HG02759 (cell line): ENCODE measurements around the gene CA4.

ENCODE experiments used
- ATAC-seq: cut with Tn5 transposase; IDR thresholded peaks from one replicate; pipeline ENCODE4 v1.9.1; 2021; ENCODE audit warnings: mild to moderate bottlenecking, moderate library complexity; ENCODE audit not compliant: unreplicated experiment

CA4 gene

GRCh38 chr17:60129164-60129563, 20.6 kb upstream of the CA4 start:
- ATAC-seq: no peak

- no peak for ATAC-seq
Measured at GRCh38 chr17:60130466-60130865, 19.3 kb upstream of the CA4 start.

DNA sequence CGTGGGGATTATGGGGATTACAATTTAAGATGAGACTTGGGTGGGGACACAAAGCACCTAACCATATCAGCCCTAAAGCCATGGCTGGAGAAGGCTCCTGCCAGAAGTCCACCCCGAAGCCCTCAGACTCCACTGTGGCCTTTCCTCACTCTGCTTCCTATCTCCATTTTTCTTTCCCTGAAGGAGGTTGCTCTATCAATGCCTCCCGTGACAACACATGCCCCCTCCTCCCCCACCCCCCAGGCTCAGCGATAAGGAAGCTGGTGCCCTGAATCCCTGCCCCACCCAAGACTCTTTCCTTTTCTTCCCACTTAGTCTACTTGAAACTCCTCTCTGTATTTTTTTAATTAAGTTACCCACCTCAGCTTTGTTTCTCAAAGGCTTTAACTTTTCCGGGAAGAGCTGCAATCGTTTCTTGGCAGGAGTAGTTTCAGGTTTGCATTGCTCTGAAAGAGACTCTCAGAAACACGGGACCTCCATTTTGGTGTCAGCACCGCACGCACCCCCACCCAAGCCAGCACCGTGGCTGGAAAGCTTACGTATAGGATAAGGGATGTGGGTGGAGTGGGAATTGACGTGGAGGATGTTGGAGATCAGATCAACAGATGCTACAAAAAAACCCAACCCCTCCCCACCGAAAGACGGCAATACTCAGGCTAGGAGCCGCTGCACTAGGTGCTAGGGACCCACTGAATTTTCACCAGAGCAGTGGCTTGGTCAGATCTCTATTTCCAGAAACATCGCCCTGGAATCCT, 15.2 kb upstream of the CA4 start:
- no peak for ATAC-seq

GRCh38 chr17:60135151-60135950, 14.4 kb upstream of the CA4 start:
- peak; percentile 93 for ATAC-seq

- no peak for ATAC-seq
Measured at GRCh38 chr17:60135951-60136666, 13.7 kb upstream of the CA4 start.

GRCh38 chr17:60137731-60138130, 12.0 kb upstream of the CA4 start:
- ATAC-seq: no peak

DNA sequence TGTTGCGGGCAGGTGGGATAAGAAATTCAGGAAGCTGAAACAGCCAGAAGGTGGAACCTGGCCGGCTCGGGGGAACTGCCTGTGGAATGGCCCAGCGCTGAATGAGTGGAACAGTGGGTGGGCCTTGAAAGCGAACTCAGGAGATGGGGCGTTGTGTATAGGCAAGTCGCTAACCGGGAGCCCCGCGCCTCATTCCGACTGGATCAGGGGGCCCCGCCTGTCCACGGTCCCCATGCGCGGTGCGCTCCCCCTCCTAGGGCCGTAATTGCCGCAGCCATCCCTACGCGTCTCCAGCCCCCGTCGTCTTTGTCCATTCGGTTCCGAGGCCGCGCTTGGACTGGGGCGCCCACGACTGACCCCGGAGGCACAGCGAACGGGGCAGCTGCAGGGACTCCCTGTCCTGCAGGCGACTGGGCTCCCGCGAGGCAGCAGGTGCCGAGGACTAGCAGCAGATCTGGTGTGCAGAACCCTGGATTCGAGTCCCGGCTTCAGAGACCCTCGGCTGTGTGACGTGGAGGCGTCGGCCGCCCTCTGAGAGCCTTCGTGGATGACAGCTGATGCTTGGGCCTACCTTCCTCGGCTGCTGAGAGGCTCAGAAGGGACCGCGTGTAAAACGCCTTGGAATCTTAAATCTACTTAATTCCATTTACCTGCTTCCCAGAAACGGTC, 10.9 kb upstream of the CA4 start:
- ATAC-seq: no peak

DNA sequence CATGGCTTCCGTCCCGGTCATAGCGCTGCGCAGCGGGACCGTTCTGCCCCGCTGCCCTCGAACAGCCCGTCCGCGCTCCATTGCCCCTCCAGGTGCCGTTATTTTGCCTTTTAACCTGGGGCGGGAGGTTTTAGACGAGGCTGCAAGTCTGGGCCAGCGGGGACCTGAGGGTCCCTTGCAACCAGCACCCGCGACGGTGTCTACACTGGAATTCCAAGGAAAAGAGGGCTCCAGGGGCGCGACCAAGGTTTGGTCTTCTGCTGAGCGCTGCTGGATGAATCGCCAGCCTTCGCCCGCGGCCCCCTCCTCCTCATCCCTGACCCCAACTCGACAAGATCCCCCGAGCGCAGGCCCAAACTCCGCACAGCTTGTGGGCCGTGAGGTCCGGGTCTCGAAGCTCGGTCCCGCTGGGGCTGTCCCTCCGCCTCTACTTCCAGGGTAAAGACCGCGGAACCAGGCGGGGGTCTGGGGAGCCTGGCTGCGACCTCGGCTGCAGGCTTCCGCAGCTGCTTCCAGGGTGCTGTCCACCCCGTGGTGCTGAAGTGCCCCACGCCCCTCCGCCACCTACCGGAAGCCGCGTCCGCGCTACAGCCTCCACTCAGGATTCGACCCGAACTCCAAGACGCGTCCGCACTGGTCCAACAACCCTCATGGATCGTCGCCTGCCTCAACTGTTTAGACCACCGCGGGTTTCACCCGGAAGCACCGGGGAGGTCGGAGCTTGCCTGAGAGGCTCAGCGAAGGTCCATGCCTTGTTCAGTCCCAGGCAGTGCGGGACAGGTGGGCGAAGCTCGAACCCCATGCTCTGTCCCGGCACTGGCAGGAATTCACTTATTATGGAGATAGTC, 10.1 kb upstream of the CA4 start:
- no peak for ATAC-seq

DNA sequence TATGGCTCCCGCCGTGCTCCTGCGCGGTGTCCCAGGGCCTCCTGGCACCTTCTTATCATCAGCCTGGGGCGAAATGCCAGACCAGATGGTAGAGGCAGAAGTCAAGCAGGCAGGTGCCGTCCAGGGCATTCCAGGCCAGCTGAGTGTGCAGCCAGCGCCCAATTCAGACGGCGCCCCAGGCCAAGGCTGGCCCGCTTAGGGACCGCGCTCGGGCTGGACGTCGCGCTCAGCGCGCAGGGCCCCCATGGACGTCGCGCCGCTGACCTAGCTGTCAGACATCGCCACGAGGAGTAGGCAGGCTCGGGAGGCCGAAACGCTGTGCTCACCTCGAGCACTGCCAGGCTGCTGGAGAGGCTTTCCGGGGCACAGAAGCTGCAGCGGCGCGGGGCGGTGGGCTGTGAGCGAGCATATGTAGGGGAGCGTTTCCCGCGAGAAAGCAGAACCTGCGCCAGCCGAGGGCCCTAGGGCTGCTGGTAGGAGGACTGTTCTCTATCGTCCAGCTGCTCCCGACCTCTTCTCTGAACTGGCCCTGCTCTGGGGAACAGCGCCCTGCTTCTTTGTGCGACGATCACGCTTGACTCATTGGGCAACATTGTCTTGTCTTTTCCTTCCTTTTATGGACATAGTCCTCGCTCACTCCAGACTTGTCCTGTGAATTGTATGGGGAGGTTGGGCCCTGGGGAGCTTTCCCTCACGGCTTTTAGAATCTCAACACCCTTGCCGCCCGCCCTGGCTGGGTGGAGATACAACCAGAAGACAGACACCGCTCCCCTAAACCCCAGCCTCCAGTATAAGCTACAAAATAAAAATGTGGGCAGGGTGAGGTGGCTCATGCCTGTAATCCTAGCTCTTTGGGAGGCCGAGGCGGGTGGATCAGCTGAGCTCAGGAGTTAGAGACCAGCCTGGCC, 8.4 kb upstream of the CA4 start:
- no peak for ATAC-seq

DNA sequence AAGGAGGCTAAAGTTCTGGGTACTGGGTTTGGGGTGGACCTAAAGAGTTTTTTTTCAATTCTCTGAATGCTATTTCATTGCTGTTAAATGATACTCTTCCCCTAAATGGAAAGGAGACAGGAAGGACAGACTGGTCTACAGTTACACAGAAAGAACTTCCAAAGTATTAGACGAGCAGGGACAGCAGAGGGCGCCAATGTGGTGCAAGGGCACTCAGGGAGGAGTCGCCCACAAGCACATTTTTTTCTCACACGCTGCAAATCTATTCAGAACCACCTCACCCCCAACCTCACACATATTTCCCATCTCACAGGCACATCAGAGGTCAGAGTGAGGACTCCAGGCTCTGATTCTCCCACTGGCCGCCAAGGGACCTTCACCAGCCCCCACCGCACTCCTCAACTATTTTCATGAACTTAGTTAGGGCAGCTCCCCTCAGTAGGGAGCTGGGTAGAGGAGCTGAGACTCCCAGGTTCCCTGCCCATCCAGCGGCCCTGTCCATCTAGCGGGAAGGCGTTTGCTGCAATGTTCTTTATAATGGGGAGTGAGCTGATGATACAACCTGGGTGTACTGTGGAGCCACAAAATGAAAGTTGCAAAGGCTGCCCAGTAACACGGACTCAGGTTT, 6.8 kb upstream of the CA4 start:
- ATAC-seq: no peak

DNA sequence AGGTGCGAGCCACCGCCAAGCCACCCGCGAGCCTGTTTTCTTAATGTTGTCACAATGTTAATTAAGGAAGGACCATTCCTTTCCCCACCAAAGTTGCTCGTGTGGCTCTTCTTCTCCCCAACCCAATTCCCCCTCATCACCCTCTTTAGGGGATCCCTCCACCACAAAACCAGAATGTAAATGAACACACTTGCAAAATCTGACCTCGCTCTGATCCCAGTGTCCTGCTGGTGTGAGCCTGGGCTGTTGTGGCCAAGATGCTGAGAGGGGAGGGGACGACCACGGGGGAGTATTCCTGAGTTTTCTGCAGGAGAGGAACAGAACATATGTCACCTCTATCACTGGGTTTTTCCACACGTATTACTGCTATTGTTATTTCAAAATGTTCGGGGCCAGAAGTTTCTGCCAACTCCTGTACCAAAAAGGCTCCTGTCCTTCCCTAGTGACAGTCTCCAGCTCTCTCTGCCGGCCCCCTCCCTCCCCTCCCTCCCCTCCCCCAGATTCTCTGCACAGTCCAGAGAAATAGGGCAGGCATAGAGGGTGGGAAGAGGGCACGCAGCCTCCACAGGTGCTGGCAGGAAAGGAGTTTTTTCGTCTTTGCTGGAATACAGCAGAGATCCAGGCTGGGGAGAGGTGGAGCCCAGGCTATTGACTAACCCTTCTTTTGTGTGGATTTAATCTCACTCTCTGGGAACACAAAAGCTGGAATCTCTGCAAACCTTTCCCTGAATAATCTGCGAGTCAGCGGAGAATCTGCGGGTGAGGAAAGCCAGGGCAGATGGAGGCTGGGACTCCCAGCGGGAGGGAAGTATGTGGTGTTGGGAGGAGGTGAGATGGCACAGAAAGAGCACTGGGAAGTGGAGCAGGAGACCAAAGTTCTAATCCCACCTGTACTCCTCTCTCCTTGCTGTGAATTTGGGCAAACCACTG, 4.5 kb upstream of the CA4 start:
- ATAC-seq: no peak

DNA sequence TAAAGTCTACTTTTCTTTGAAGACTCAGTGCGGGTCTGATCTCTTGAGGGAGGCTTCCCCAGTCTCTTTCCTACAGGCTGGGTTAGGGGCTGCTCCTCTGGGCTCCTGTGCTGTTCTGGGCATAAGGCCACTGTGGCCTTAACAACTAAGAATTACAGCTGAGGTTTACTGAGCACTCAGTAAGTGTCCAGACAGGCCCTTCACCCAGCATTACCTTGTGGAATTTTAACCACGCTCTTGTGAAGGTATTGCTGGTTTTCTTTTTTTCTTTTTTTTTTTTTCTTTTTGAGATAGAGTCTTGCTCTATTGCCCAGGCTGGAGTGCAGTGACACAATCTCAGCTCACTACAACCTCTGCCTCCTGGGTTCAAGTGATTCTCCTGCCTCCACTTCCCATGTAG, 3.6 kb upstream of the CA4 start:
- no peak for ATAC-seq

DNA sequence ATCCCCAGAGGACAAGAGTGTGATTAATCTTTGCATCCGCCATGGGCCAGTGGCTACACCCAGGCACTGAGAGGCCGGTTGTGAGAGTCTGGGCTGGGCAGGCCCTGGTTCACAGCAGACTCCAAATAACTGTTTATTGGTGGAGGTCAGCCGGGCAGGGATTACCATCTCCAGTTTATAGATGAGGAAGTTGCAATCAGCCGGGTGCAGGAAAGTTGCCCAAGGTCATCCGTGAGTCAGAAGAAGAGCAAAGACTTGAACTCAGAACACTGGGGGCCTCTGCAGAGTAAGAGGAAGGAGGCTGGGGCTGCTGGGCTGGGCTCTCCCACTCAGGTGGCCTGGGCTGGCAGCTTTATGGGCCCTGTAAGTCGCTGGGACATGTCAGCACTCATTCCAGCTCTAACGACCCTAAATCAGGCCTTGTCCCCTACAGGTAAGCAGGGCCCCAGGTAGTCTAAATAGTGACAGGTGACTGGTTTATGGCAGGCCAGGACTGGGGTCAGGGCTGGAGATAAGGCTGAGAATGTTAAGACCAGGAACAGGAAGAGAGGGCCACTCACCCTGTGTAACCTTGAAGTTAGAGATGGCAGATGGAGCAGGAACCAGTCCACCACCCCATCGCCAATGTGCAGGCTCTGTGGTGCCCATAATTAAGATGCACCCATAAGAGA, 2.1 kb upstream of the CA4 start:
- no peak for ATAC-seq

DNA sequence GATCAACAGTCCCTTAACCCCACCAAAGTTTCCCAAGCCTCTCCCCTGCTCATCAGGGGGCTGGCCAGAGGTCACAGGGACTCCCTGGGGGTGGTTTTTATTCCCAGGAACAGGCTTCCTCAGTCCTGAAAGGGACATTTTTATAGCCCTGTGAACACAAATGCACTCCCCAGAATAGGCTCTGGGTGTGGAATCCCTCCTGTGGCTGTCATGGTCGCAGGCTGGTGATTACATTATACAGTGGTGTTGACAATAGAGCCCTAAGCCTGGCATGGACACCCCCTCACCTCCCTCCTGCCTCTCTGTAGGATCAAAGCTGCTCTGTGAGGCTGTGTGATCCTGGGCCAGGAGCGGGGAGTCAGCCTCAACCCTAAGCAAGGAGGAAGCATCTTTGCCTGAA, 1.4 kb upstream of the CA4 start:
- no peak for ATAC-seq

DNA sequence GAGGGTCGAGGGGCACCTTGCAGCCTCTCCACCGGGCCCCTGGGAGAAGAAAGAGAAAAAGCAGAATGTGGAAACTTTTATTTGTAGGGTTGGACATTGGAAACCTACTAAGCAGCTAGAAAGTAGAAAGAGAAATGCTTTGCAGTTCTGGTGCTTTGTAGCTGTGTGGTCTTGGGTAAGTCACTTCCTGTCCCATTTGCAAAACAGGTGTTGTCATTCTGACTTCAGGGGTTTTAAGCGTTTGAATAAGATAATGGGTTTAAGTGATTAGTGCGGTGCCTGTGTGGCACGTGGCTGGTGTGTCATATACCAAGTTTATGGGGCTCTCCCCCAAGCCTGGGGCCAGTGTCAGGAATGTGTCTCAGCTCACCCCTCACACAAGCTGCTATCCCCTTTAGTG, 1.6 kb downstream of the CA4 start:
- ATAC-seq: no peak

GRCh38 chr17:60153606-60154390, 4.0 kb downstream of the CA4 start:
- no peak for ATAC-seq
